HG02763 (cell line): Measurements from ENCODE around the gene SIX1.
A peak's percentile ranks its signal among the peaks of the same experiment; 100 is the strongest.

Source experiments
- ATAC-seq: cut with Tn5 transposase; IDR thresholded peaks from one replicate; pipeline ENCODE4 v1.9.1; 2021; ENCODE audit warnings: mild to moderate bottlenecking, moderate library complexity; ENCODE audit not compliant: unreplicated experiment

The SIX1 gene

DNA sequence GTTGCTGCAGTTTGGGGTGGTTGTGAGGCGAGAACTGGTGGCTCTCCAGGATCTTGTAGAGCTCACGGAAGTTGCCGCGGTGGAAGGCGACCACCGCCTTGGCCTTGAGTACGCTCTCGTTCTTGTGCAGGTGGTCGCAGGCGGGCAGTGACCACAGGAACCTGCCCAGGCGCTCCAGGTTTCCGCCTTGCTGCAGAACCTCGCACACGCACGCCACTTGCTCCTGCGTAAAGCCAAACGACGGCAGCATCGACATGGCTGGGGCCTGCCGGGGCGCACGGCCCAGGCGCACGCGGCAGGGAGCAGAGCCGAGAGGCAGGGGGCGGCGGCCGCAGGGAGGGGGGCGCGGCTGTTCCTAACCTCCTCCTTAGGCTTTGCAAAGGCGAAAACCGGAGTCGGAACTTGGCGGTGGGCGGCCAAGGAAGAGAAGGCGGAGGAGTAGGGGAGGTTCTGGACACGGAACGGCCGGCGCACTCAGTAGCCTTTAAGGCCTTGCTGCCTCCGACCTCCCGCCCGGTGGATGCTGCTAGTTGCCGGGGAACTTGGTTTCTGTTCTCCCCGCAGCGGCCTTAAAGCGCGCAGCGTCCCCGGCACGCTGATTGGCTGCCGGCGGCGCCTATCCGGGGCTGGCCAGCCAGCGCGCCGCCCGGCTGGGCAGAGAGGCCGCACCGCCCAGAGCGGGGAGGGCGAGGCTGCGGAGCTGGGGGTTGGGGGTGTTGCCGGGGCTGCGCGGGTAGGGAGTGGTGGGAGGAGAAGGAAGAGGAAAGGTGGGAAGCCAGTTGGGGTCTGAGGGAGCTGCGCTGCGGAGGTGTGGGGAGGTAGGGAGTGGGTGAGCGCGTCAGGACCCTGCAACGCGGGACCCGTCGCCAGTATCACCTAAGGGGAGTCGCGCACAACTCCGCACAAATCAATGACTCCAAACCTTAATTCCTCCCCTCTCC is at the start of gene SIX1:
Gene SIX1 (minus strand): TSS at position 544 of the 941 bp plus-strand sequence. CDS start 288 bp downstream, at position 256.
- peak; percentile 45 for ATAC-seq

DNA sequence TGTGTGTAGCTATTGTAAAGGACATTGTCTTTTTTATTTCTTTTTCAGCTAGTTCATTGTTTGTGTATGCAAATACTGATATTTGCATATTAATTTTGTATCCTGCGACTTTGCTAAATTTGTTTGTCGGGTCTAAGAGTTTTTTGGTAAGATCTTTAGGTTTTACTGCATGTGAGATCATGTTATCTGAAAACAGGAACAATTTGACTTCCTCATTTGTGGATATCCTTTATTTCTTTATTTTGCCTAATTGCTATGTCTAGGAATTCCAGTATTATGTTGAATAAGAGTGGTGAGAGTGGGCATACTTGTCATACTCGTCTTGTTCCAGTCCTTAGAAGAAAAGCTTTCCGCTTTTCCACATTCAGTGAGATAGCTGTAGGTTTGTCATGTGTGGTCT is 46.0 kb upstream of the SIX1 start:
- no peak for ATAC-seq

DNA sequence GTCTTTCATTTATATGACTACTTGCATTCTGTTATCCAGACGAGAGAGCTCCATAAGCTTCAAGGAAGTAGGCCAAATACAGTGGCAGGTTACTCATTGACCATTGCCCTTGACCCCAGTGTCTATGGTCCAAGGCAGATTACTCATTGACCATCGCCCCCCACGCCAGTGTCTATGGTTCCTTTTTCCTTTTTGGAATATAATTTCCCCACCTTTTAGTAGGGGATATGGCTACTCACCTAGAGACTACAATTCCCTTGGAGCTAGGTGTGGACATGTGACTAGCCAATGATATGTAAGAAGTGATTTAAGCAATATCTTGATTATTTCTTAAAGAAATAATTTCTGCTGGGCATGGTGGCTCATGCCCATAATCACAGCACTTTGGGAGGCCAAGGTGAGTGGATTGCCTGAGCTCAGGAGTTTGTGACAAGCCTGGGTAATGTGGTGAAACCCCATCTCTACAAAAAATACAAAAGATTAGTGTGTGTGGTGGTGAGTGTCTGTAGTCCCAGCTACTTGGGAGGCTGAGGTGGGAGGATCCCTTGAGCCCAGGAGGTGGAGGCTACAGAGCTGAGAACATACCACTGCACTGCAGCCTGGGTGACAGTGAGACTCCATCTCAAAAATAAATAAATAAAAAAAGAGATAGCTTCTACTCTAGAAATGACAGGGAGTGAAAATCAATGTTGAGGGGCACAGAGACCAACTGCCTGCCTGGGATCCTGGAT is 42.3 kb upstream of the SIX1 start:
- no peak for ATAC-seq

DNA sequence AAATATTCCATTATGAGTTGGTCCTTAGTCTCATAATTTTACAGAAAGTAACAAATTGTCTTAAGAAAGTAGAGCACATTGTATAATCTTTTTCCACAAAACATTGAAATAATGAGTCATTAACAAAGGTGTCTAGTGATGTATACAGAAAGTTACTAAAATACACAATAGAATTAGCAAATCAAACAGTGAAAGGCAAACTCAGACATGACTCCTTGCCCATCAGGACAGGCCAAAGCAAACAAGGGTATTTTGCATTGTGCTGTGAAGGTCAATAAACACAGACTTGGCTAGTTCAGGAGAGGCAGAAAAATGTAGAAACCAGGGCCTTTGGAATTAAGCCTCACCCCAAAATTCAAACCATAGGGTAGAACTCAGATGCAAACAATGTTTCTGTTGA is 37.6 kb upstream of the SIX1 start:
- ATAC-seq = no peak

DNA sequence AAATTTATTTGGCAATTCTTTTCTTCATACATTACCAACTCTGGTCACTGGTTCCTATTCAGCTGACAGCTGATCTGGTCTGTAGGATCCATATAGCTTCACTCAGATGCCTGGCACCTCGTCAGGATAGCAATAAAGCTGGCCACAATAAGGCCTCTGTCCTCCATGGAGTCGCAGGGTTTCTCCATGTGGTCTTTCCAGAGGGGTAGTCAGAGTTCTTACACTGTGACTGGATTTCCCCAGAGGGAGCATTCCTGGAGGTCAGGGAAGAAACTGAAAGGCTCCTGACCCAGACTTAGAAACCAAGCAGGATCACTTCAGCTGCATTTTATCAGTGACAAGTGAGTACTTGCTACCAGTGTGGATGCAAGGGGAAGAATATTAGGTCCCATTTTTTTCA is 34.9 kb upstream of the SIX1 start:
- no peak for ATAC-seq

DNA sequence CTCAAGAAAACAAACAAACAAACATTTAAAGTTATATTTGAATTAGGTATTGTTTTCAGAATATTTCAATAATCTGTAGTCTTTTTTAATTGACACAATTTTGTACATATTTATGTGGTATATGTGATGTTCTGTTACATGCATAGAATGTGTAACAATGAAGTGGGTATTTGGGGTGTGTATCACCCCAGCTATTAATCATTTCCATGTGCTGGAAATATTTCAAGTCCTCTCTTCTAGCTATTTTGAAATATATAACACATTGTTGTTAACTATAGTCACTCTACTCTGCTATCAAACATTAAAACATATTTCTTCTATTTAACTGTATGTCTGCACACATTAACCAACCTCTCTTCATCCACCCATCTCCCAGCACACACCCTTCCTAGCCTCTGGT is 32.0 kb upstream of the SIX1 start:
- no peak for ATAC-seq

DNA sequence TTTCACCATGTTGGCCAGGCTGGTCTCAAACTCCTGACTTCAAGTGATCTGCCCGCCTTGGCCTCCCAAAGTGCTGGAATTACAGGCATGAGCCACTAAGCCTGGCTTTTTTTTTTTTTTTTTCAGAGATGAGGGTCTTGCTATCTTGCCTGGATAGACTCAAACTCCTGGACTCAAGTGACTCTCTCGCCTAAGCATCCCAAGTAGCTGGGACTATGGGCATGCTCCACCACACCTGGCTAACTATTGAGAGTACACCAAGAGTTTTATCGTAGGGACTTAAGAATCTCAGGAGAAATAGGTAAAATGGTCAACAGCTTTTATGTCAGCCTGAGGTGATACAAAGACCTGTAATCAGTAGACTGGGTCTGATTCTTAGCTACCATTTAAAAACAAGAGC is 31.2 kb upstream of the SIX1 start:
- ATAC-seq = no peak

DNA sequence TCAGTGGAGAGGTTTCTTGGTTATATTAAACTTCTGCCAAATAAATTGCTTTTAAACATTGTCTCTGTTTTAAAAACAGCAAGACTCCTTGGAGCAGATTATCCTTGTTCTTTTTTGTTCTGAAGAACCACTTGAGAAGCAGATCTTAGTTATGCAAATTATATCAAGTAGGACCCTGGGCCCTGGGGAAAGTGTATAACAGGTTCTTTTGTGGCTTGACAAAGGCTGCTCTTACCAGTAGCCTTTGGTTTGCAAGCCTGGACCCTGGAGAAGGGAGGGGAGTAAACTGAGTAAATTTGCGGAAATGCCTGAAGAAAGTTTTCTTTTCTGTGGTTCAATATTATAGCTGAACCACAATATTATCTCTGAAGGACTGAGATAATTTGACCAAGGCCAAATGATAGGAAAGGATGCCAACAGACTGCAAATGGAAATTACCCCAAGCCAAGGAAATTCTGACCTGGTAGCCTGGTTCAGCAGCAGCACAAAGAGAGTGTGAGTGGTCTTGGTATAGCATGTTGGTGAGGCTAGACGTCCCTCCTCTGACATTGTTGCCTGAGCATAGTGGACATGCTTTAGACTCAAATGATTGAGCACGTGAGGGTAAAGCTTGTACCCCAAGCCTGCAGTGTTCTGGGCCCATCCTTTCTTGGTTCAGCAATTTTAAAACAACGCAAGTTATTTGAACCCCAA is 30.4 kb upstream of the SIX1 start:
- no peak for ATAC-seq

DNA sequence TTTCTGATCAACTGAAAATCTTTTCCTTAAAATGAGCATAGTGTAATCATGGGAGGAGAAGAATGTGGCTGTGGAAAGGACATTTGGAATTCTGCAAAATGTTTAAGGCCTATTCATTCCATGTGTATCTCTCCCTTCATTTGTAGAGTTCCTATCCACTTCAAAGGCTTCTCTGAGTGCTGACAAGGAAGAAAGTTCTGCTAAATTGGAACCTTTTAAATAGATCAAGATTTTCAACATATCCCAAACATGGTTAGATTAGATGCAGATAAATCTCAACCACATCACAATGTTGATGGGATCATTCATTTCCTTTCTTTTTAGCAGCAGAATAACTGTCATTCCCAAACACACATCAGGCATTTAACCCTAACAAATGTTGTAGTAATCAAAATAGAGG is 28.4 kb upstream of the SIX1 start:
- ATAC-seq = no peak

DNA sequence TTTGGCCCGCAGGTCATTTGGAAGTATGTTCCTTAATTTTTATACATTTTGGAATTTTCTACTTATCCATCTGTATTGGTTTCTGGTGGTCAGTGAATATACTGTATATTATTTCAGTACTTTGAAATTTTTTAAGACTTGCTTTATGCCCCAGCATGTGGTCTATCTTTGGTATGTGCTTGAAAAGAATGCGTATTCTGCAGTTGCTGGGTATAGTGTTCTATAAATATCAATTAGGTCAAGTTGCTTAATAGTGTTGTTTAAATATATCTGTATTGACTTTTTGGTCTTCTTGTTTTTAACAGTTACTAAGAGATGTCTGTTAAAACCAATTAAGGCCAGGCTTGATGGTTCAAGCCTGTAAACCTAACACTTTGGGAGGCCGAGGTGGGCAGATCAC is 21.7 kb upstream of the SIX1 start:
- no peak for ATAC-seq

DNA sequence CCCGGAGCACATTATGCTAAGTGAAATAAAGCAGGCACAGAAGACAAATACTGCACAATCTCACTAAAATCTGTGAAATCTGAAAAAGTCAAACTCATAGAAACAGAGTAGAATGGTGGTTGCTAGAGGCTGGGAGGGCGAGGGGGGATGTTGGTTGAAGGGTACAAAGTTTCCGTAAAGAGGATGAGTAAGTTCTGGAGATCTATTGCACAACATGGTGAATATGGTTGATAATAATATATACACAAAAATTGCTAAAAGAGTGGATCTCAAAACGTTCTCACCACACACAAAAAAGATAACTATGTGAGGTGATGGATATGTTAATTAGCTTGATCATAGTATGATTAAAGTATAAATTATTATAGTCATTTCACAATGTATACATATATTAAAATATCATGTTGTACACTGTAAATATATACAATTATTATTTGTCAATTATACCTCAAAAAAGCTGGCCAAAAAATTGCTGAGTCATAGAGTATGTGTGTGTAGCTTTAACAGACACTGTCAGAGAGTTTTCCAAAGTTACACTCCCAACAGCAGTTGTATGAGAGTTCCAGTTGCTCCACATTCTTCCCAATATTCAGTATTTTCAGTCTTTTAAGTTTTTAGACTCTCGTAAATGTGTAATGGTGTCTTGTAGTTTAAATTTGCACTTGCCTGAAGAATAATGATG is 19.3 kb upstream of the SIX1 start:
- ATAC-seq = no peak

DNA sequence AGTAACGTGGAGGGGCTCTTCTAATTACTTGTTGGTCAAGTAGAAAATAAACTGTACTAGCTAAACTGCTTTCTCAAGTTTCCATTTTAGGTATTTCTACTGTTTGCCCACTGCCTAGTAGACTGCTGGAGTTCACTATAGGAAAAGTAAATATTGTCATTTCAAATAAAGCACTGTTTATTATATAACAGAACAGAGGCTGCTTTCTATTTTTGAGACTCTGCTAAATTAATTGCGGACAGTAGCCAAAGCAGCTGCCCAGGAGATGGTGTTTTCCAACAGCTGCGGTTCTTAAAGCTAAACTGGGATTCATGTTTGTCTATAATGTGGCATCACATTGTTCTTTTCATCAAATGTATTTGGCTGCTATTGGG is 15.9 kb upstream of the SIX1 start:
- no peak for ATAC-seq

DNA sequence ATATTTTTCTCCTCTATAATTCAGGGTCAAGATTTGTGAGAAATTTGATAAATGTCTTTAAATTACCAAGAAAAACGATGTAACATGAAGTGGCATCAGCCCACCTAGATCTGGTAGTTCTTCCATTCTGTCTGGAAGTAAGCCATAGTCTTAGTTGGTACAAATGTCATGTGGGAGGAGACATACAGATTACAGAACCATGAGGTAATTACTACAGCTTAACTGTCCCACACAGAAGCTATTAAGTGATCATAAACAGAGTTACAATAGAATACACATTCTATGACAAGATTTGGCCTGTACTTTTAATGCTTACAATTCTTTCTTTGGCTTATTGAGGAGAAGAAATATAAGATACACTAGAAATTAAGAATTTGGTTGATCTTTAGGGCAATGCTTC is 13.7 kb upstream of the SIX1 start:
- ATAC-seq = no peak

DNA sequence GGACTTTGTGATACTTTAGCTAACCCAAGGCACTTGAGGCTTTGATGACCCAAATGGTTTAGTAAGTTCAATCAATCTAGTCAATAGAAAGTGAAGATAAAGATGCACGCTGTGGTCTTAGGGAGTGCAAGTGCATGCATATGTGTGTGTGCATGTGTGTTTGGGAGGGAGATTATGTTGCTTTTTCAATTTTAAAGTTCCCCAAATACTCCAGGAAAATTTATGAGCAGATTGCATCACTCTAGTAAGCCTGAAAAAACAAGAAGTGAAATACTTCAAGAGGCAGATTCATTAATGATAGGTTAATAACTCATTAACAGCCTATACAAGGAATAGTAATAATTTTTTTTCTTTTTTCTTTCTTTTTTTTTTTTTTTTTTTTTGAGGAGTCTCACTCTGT is 12.4 kb upstream of the SIX1 start:
- ATAC-seq = no peak

DNA sequence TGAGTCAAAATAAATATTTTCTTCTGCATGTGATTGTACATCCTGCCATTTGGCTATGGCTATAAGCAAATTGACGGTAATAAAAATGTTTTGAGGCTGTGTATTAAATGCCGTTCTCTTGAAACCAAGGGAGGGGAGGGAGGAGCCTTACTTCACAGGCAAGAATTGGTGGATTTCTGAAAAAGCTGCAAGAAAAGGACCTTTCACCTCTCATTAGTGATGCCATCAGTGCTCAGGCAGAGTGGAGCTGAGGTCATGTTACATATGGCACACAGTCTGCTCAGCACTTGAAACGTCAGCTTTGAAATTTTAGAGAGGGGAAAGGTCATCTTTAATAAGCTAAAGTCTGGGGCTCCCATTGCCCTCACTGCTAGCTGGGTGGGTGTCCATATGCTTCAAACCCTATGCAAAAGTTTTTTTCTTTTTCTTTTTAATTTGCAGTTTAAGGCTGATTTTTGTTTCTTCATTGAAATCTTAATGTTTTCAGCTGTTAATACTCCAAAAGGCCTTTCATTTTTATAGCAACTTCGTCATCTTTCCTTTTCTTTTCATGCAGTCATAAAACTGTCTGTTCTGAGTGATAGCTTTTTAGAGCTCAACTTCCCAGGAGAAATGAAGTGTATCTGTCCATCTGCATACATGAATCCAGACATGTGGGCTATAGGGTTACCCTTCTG is 9.8 kb upstream of the SIX1 start:
- no peak for ATAC-seq

DNA sequence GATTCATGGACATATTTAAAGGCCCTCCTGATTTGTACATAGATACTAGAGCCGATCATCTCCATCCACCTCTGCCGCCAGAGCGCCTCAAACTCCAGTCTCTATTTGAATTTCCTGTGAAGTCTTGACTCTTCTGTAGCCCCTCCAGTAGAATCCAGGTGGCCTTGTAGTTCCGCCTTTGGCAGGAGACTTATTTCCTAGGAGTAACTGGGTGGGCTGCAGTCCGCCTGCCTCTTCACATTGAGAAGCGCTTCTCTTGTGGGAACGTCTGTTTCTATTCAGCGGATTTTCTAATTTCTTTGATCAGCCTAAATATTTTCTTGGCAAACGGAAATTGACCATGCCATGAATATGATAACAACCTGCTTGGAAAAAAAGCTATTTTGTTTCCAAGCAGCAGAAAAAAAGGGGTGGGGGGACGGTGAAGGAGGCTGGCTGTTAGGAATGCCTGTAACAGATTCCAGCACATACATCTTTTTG is 9.0 kb upstream of the SIX1 start:
- ATAC-seq = no peak

DNA sequence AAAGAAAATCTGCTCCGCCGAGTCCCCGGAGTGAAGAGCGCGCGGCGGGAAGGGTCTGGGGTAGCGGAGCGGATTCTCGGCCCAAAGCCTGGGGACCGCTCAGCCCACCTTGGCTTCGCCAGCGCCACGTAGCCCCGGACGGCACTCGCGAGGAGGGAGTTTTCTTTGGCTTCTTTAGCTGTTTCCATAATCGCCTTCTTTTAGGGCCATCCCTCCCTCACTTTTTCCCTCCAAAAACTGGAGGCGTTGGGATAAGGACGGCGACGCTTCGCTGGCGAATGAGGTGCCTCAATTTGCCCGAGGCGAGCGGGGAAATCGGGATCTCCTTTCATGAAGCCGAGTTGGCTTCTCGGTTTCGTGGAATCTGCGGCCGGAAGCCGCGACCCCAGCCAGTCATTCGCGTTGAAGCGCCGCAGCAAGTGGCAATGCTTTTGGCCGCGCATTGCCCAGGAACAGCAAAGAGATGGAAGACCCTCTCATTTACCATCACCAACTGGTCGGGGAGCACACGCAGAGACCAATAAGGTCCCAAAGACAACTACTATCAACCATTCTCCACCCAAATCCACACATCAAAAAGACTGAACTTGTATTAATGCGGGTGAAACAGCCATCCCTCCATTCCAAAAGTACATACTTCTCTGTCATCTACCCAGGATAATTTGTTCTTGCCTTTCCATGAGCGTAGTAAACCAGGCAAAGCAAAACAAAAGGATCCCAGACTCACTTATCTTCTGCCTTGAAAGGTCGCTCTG is 8.4 kb upstream of the SIX1 start:
- no peak for ATAC-seq

DNA sequence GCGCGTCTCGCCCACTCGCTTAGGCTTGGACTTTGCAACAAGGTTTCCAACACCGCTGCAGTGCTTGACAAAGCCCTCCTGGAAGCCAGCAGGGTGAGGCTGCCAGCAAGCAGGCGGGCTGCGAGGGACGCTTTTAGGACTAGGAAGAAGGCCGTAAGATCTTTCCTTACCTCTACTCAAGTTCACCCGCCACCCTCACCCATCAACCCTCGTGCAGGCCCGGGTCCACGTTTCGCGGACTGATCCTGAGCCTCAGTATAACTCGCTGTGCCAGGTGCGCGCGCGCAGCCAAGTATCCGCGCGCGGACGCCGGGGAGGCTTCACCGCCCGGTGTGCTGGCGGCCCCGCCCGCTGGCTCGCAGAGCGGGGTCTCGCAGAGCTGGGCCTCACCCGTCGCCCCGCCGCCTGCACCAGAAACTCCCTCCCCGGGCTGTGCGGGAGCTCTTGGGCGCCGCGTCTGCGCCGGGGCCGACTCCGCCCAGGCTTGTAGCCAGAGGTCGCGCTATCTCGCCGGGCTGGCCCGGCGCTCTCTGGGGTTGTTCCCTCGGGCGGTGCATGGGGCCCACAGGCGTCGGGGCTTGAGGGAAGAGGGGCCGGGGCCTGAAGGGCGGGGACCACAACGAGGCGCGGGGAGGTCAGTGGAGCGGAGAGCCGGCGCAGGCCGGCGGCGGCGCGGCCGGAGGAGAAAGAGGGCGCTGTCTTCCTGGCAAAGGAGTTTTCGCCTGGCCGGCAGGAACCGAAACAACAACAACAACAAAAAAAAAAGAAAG is 7.6 kb upstream of the SIX1 start:
- peak; percentile 80 for ATAC-seq
